Measurements from ENCODE around the gene RPP25. TPM values are rescaled to one million over a fixed set of nuclear protein-coding genes. Genes with fewer than 3 reads are reported as not detected.

Gene RPP25
- total and polyA plus RNA-seq, 3 donors from 2014 or later = 6.5 to 15.9 (median 6.8) TPM

DNA sequence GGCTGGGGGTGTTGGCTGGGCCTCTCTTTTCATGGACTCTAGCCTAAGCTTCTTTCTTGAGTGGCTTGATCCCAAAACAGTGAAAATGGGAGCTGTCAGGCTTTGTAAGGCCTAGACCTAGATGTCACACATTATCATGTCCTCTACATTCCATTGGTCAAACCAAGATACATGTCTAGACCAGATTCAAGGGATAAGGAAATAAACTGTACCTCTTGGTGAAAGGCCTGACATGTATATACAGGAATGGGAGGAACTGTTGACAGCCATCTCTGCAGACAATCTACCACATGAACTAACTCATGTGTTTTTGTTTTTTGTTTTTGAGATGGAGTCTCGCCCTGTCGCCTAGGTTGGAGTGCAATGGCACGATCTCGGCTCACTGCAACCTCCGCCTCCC lies 11.1 kb upstream of the RPP25 start:
- intact Hi-C loops (cut with DNase I; ENCODE audit: low total_unique reads) = no loop called here
- DNase-seq = no peak
- H3K9me3 ChIP-seq = no peaks in the 10 kb centered on the region
- 86 to 95% methylated on average over 5 of the region's 5 CpGs for WGBS, 2 donors
- H3K27me3 ChIP-seq = no peaks in the 10 kb centered on the region
- no peaks in the 10 kb centered on the region for H3K36me3 ChIP-seq (ENCODE audit: low read depth, missing control alignments)
- H3K4me1 ChIP-seq = no peaks in the 10 kb centered on the region
- no peak overlapping the region for H3K27ac ChIP-seq
- H3K4me3 ChIP-seq = no peak overlapping the region
- no peak for TF ChIP-seq POLR2A (IDR thresholded peaks at IDR 0.05)
- TF ChIP-seq, protein P1, sequence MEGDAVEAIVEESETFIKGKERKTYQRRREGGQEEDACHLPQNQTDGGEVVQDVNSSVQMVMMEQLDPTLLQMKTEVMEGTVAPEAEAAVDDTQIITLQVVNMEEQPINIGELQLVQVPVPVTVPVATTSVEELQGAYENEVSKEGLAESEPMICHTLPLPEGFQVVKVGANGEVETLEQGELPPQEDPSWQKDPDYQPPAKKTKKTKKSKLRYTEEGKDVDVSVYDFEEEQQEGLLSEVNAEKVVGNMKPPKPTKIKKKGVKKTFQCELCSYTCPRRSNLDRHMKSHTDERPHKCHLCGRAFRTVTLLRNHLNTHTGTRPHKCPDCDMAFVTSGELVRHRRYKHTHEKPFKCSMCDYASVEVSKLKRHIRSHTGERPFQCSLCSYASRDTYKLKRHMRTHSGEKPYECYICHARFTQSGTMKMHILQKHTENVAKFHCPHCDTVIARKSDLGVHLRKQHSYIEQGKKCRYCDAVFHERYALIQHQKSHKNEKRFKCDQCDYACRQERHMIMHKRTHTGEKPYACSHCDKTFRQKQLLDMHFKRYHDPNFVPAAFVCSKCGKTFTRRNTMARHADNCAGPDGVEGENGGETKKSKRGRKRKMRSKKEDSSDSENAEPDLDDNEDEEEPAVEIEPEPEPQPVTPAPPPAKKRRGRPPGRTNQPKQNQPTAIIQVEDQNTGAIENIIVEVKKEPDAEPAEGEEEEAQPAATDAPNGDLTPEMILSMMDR (IDR thresholded peaks at IDR 0.05) = no peak

DNA sequence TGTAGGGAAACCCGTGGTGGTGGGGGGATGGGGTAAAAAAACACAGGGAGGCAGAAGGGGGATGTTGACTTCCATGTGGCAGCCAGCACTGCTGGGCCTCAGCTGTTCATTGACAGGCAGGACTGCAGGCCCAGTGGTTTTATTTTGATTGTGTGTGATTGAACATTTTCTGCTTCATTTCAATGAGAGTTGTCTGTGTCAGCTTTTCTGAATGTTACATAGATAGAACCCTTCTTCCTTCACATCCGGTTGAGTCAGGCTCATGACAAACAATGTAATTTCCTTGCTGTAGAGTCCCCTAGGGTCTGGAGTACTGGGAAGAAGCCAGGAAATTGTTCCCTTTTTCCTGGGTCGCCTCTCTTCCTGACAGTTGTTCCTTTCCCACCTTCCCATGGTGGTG lies 8.2 kb upstream of the RPP25 start:
- Histone ChIP-seq H3K4me1 (peaks cover under 1% of the 10 kb centered on the region), H3K27me3 (no peaks in the 10 kb centered on the region), H3K4me3 (no peak overlapping the region), H3K36me3 (ENCODE audit: low read depth, missing control alignments) (no peaks in the 10 kb centered on the region), H3K27ac (peak overlapping the region in 1 of 2 donors; percentile 19), H3K9me3 (no peaks in the 10 kb centered on the region)
- TF ChIP-seq, protein P1 (IDR thresholded peaks at IDR 0.05) = no peak
- no peak for TF ChIP-seq POLR2A (IDR thresholded peaks at IDR 0.05)
- intact Hi-C loops (cut with DNase I; ENCODE audit: low total_unique reads) = no loop called here
- DNase-seq = no peak
- 29 to 30% methylated on average over 3 of the region's 3 CpGs for WGBS, 2 donors

DNA sequence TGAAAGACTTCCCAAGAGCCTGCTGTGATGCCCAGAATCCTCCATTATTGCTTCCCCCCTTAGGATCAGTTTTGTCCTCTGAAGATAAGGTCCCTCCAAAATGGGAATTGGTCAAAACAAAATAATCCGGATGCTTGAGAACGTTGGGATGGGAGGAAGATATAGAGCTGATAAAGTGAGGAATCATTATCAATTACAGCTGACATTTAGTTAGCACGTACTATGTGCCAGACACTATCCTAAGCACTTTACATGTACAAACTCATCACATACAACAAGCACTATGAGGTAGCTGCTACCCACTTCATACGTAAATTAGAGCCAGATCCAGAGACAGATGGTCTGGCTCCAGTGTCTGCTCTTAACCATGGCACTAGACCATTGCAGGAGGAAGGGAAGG lies 6.6 kb upstream of the RPP25 start:
- H3K4me1 ChIP-seq = peaks cover 12% of the 10 kb centered on the region
- DNase-seq = no peak
- H3K27ac ChIP-seq = no peak overlapping the region
- intact Hi-C loops (cut with DNase I; ENCODE audit: low total_unique reads) = no loop called here
- TF ChIP-seq POLR2A (IDR thresholded peaks at IDR 0.05) = no peak
- H3K27me3 ChIP-seq = no peaks in the 10 kb centered on the region
- H3K36me3 ChIP-seq (ENCODE audit: low read depth, missing control alignments) = no peaks in the 10 kb centered on the region
- no peaks in the 10 kb centered on the region for H3K9me3 ChIP-seq
- WGBS, 2 donors = 91 to 93% methylated on average over 4 of the region's 4 CpGs
- no peak overlapping the region for H3K4me3 ChIP-seq

DNA sequence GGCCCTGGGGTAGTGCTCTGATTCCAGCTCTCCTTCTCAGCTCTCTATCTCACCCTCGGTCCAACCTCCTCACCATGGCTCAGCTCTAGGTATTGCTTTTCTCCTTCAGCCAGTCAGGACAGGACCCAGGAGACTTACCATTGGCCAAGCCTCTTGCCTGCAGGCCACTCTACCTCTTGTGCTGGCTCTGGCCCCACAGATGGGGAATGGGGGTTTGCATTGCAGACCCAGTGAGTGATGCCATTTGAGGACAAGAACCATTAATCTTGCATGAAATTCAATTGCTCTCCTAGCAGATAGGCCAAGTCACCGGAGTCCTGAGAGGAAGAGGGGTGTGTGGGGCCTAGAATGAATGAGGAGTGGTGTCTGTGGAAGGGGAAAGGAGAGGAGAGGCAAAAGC lies 6.1 kb upstream of the RPP25 start:
- Histone ChIP-seq H3K4me1 (peaks cover 18% of the 10 kb centered on the region), H3K27ac (no peak overlapping the region), H3K27me3 (no peaks in the 10 kb centered on the region), H3K36me3 (ENCODE audit: low read depth, missing control alignments) (no peaks in the 10 kb centered on the region), H3K9me3 (no peaks in the 10 kb centered on the region), H3K4me3 (no peak overlapping the region)
- DNase-seq = no peak
- intact Hi-C loops (cut with DNase I; ENCODE audit: low total_unique reads) = no loop called here
- 50 to 88% methylated on average over 2 of the region's 2 CpGs for WGBS, 2 donors
- TF ChIP-seq, protein P1 (IDR thresholded peaks at IDR 0.05) = no peak
- TF ChIP-seq POLR2A (IDR thresholded peaks at IDR 0.05) = no peak

DNA sequence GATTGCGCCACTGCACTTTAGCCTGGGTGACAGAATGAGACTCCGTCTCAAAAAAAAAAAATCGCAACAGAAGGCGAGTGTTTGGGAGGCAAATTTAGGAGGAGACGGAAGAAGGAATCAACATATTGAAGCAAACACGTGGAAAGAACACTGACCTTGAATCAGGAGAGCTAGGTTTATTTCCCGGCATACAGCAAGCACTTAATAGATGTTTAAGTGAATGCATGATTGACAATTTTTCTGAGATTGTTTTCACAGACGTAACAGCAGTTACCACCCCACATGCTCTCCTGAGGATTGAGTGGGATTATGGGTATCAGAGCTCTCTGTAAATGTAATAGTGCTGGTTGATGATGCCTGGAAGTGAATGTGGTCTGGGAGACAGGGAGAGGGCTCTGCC lies 5.6 kb upstream of the RPP25 start:
- intact Hi-C loops (cut with DNase I; ENCODE audit: low total_unique reads) = no loop called here
- Histone ChIP-seq H3K4me1 (peaks cover 21% of the 10 kb centered on the region), H3K36me3 (ENCODE audit: low read depth, missing control alignments) (no peaks in the 10 kb centered on the region), H3K4me3 (no peak overlapping the region), H3K27ac (no peak overlapping the region), H3K9me3 (no peaks in the 10 kb centered on the region), H3K27me3 (no peaks in the 10 kb centered on the region)
- WGBS, 2 donors = 89 to 91% methylated on average over 8 of the region's 8 CpGs
- TF ChIP-seq POLR2A (IDR thresholded peaks at IDR 0.05) = no peak
- TF ChIP-seq, protein P1 (IDR thresholded peaks at IDR 0.05) = no peak
- DNase-seq = no peak
